ENCODE measurements around the gene MAK.

The MAK gene

GRCh38 chr6:10725044-10725443, 113.3 kb downstream of the MAK start:
- TF ChIP-seq GATA3 (IDR thresholded peaks at IDR 0.05; ENCODE audit: low read depth, low read length), result no peak
- TF ChIP-seq GATA2 (IDR thresholded peaks at IDR 0.05; ENCODE audit: low read depth, low read length), result no peak

- TF ChIP-seq GATA3 (IDR thresholded peaks at IDR 0.05; ENCODE audit: low read depth, low read length) (no peak), GATA2 (IDR thresholded peaks at IDR 0.05; ENCODE audit: low read depth, low read length) (no peak)
These were observed 114.8 kb downstream of the MAK start for GRCh38 chr6:10723567-10723881.

GRCh38 chr6:10722820-10723566, 115.3 kb downstream of the MAK start, which contains the start of gene TMEM14C:
Gene TMEM14C, plus strand, starts transcription at chr6:10723070. Its CDS starts 1,544 bp downstream, at chr6:10724614.
- TF ChIP-seq GATA2 (IDR thresholded peaks at IDR 0.05; ENCODE audit: low read depth, low read length) (no peak), GATA3 (IDR thresholded peaks at IDR 0.05; ENCODE audit: low read depth, low read length) (no peak)

GRCh38 chr6:10722570-10722819, 115.8 kb downstream of the MAK start:
- no peak for TF ChIP-seq GATA3 (IDR thresholded peaks at IDR 0.05; ENCODE audit: low read depth, low read length)
- TF ChIP-seq GATA2 (IDR thresholded peaks at IDR 0.05; ENCODE audit: low read depth, low read length), result no peak

- TF ChIP-seq GATA3 (IDR thresholded peaks at IDR 0.05; ENCODE audit: low read depth, low read length) (no peak), GATA2 (IDR thresholded peaks at IDR 0.05; ENCODE audit: low read depth, low read length) (no peak)
These were observed 116.3 kb downstream of the MAK start for GRCh38 chr6:10721850-10722569.

GRCh38 chr6:10720265-10720959, 117.9 kb downstream of the MAK start:
- TF ChIP-seq GATA2 (IDR thresholded peaks at IDR 0.05; ENCODE audit: low read depth, low read length) (no peak), GATA3 (IDR thresholded peaks at IDR 0.05; ENCODE audit: low read depth, low read length) (no peak)

- TF ChIP-seq GATA3 (IDR thresholded peaks at IDR 0.05; ENCODE audit: low read depth, low read length) (no peak), GATA2 (IDR thresholded peaks at IDR 0.05; ENCODE audit: low read depth, low read length) (no peak)
These were observed 118.4 kb downstream of the MAK start for GRCh38 chr6:10719964-10720264.

GRCh38 chr6:10719296-10719963, 118.9 kb downstream of the MAK start:
- TF ChIP-seq GATA3 (IDR thresholded peaks at IDR 0.05; ENCODE audit: low read depth, low read length) (no peak), GATA2 (IDR thresholded peaks at IDR 0.05; ENCODE audit: low read depth, low read length) (no peak)

GRCh38 chr6:10713962-10714361, 124.4 kb downstream of the MAK start:
- TF ChIP-seq GATA2 (IDR thresholded peaks at IDR 0.05; ENCODE audit: low read depth, low read length), result no peak
- no peak for TF ChIP-seq GATA3 (IDR thresholded peaks at IDR 0.05; ENCODE audit: low read depth, low read length)

Data from SH-SY5Y (cell line).